ENCODE data around the gene WDR41. TPM values are rescaled to one million over a fixed set of nuclear protein-coding genes. Genes with fewer than 3 reads are reported as not detected.

The WDR41 gene
- total RNA-seq, 1 experiment from 2014 or later, result 54.1 TPM

DNA sequence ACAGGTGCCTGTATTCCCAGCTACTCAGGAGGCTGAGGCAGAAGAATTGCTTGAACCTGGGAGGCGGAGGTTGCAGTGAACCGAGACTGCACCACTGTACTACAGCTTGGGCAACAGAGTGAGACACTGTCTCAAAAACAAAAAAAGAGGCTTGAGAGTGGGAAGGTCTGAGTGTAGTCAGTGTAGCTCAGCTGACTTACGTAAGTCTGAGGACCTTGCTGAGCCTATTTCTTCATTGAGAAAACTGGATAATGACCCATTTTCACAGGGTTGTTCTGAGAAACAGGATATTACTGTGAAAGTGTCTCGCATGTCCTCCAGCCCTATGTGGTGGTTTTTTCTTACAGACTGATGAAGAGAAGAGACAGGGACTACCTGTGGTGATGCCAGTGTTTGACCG is 66.7 kb downstream of the WDR41 start (continued):
- TF ChIP-seq, protein P1, sequence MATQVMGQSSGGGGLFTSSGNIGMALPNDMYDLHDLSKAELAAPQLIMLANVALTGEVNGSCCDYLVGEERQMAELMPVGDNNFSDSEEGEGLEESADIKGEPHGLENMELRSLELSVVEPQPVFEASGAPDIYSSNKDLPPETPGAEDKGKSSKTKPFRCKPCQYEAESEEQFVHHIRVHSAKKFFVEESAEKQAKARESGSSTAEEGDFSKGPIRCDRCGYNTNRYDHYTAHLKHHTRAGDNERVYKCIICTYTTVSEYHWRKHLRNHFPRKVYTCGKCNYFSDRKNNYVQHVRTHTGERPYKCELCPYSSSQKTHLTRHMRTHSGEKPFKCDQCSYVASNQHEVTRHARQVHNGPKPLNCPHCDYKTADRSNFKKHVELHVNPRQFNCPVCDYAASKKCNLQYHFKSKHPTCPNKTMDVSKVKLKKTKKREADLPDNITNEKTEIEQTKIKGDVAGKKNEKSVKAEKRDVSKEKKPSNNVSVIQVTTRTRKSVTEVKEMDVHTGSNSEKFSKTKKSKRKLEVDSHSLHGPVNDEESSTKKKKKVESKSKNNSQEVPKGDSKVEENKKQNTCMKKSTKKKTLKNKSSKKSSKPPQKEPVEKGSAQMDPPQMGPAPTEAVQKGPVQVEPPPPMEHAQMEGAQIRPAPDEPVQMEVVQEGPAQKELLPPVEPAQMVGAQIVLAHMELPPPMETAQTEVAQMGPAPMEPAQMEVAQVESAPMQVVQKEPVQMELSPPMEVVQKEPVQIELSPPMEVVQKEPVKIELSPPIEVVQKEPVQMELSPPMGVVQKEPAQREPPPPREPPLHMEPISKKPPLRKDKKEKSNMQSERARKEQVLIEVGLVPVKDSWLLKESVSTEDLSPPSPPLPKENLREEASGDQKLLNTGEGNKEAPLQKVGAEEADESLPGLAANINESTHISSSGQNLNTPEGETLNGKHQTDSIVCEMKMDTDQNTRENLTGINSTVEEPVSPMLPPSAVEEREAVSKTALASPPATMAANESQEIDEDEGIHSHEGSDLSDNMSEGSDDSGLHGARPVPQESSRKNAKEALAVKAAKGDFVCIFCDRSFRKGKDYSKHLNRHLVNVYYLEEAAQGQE (IDR thresholded peaks at IDR 0.05; ENCODE audit: low read depth), result no peak
- TF ChIP-seq, protein P2, sequence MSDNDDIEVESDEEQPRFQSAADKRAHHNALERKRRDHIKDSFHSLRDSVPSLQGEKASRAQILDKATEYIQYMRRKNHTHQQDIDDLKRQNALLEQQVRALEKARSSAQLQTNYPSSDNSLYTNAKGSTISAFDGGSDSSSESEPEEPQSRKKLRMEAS (IDR thresholded peaks at IDR 0.05), result no peak
- TF ChIP-seq SP1 (IDR thresholded peaks at IDR 0.05; ENCODE audit: low read depth) (no peak), EZH2 (IDR thresholded peaks at IDR 0.05) (no peak), YY1 (IDR thresholded peaks at IDR 0.05; ENCODE audit: extremely low read depth, insufficient replicate concordance, low read depth, low read length) (no peak)

GRCh38 chr5:77424921-77425320 is 67.2 kb downstream of the WDR41 start:
- Histone ChIP-seq H3K9ac (ENCODE audit: low read length) (no peak overlapping the region), H3K27ac (ENCODE audit: low read depth, low read length) (no peak overlapping the region), H3K4me1 (ENCODE audit: control insufficient read depth in 1 of 2, insufficient read depth in 2 of 2, low read length in 2 of 2) (no peaks in the 10 kb centered on the region), H3K9me3 (ENCODE audit: control insufficient read depth in 1 of 2, insufficient read depth in 1 of 2, low read depth in 1 of 2, low read length in 2 of 2) (no peaks in the 10 kb centered on the region), H3K4me2 (ENCODE audit: low read length) (no peak overlapping the region), H2AFZ (ENCODE audit: low read depth, low read length, poor library complexity, severe bottlenecking) (no peak overlapping the region), H3K36me3 (ENCODE audit: control insufficient read depth in 1 of 2, insufficient read depth in 2 of 2, low read length in 2 of 2) (0 out of 4 replicates have a peak, but pooled peaks cover 0 to 5% of the 10 kb centered on the region in 2 experiments), H3K4me3 (replicated peaks in 1 of 2; ENCODE audit: low read depth in 1 of 2, low read length in 2 of 2) (no peak overlapping the region), H3K9me2 (ENCODE audit: insufficient read depth) (no peaks in the 10 kb centered on the region), H3K79me2 (ENCODE audit: insufficient read depth, low read length) (no peaks in the 10 kb centered on the region), H4K20me1 (ENCODE audit: insufficient read depth) (no peaks in the 10 kb centered on the region), H3K27me3 (ENCODE audit: insufficient read depth, low read length) (no peaks in the 10 kb centered on the region)
- ChIA-PET CTCF (no interaction called here), POLR2A (no interaction called here), RAD21 (ENCODE audit: low non-redundant PET in 1 of 2, low total read pairs in 2 of 2, uncharacterized antibody in 2 of 2, unreplicated experiment in 2 of 2) (no interaction called here)
- DNase-seq (ENCODE audit: low read depth, low spot score) (no peak), ATAC-seq (no peak)
- TF ChIP-seq RAD21 (IDR thresholded peaks at IDR 0.05; ENCODE audit: low read depth), result no peak
- no peak for TF ChIP-seq TCF7L2 (IDR thresholded peaks at IDR 0.05; ENCODE audit: borderline replicate concordance, extremely low read depth, insufficient read depth, insufficient read length)
- BruUV-seq (replicated peaks), result no TSS peak
- intact Hi-C loops (cut with micrococcal nuclease), result no loop called here

All from HCT116 (cell line).